GM19023 (cell line): Measurements from ENCODE around the gene NCR3LG1.

Experiments
- ATAC-seq: cut with Tn5 transposase; IDR thresholded peaks from one replicate; pipeline ENCODE4 v1.9.1; 2021; ENCODE audit warnings: mild to moderate bottlenecking, moderate library complexity; ENCODE audit not compliant: unreplicated experiment

NCR3LG1 gene, protein sequence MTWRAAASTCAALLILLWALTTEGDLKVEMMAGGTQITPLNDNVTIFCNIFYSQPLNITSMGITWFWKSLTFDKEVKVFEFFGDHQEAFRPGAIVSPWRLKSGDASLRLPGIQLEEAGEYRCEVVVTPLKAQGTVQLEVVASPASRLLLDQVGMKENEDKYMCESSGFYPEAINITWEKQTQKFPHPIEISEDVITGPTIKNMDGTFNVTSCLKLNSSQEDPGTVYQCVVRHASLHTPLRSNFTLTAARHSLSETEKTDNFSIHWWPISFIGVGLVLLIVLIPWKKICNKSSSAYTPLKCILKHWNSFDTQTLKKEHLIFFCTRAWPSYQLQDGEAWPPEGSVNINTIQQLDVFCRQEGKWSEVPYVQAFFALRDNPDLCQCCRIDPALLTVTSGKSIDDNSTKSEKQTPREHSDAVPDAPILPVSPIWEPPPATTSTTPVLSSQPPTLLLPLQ

DNA sequence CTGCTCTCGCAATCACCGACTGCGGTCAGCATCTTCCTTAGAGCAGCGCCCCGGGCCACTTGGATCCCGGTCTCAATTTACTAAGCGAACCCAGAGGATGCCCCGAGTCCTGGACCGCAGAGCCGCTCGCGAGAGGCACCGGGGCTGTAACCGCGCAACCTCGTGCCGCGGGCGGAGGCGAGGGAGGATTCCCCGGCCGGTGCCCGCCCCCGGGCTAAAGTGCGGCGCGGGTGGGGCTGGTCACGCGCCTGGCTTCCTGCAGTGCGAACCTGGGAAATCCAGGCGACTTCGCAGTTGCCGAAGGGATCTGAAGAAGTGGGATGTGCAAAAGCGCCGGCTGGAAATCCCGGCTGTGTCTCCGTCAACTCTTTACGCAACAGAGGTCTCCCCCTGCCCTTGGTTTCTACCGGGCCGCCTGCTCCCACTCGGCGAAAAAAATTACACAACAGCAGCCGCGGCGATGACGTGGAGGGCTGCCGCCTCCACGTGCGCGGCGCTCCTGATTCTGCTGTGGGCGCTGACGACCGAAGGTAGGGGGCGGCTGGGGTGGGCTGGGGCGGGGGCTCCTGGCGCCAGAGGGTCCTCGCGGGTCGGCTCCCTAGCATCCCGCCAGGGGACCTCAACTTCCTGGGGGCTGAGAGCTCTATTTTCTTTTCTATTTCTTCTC lies at the start of gene NCR3LG1:
TSS of gene NCR3LG1 (plus strand) at position 291 of the 667 bp plus-strand sequence. CDS start at position 461, 170 bp downstream.
- no peak for ATAC-seq

DNA sequence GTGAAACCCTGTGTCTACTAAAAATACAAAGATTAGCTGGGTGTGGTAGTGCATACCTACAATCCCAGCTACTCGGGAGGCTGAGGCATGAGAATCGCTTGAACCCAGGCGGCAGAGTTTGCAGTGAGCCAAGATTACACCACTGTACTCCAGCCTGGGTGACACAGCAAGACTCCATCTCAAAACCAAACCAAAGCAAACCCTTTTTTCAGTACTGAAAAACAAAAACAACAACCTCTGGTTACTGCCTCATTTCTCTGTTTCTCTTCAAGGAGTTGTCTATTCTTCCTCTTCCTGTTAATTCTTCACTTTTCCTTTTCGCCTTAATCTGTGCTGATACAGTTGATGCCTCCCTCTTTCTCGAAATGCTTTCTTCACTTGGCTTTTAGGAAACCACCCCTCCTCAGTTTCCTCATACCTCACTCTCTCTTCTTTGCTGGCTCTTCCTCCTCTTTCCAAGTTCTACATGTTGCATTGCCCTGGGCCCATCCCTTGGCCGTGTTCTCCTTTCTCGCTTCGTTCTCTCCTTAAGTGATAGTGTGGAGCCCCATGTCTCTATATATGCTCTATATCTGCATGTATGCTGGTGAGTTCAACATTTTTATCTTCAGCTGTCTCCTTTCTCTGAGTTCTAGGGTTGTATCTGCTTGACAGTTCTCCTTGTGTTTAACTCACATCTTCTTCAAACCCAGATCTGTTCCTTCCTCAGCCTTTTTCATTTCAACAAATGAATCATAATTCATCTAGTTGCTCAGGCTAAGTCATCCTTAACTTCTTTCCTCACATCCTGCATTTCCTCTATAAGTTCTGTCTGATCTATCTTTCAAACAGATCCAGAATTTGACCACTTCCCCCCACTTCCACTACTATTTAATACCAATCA lies 38.0 kb upstream of the NCR3LG1 start:
- no peak for ATAC-seq

DNA sequence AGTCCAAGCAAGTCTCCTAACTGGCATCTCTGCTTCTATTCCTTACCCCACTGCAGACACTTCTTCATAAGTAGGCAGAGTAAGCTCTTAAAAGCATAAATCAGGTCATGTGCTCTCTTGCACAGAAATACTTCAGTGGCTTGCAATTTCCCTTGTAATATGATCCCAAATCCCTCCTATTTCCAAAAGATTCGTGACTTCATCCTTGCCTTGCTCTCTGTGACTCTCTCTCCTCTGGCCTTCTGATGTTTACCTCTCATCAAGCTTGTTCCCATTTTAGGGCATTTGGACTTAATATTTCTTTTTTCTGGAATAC lies 37.4 kb upstream of the NCR3LG1 start:
- ATAC-seq: no peak

DNA sequence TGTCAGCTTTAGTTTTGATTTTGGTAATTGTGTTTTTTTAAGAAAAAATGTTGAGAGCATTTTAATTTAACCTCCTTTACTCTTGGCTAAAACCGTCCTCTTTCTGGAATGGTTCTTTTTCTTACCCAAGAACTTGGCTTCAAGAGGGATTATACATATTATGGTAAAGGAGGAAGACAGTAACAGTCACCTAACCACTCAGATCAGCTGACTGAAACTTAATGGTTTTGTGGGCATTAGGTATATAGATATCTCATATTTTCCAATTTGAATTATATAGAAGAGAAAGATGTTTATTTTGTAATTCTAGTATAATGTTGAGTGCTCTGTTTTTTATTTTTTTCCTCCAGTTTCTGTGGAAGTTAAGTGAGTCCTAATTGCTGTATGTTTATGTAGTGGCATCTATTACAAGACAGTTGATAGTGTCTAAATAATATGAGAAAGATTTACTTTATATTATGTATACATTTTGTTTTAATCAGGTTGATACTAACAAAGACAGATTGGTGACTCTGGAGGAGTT lies 36.6 kb upstream of the NCR3LG1 start:
- no peak for ATAC-seq

- ATAC-seq: no peak
Observed at GRCh38 chr11:17328871-17329494, 22.6 kb upstream of the NCR3LG1 start.

DNA sequence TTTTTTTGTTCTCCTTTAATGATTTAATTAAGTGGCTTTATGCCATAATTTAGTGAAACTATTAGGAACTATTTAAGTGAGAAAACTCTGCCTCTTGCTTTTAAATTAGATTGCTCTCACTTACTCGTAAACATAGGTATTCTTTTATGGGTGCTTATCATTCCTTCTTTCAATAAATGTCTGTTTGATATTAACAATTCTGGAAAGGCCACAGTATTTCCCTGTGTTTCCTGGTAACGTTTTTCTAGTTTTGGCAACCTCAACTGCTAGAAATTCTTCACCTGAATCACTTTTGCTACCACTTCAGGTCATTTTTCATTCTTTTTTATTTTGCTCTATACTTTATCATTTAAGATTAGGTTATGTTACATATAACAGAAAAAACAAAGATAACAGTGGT lies 19.9 kb upstream of the NCR3LG1 start:
- no peak for ATAC-seq

- ATAC-seq: no peak
Observed at GRCh38 chr11:17333799-17334586, 17.6 kb upstream of the NCR3LG1 start.

- ATAC-seq: no peak
Observed at GRCh38 chr11:17343257-17343656, 8.3 kb upstream of the NCR3LG1 start.

- ATAC-seq: no peak
Observed at GRCh38 chr11:17343907-17344306, 7.7 kb upstream of the NCR3LG1 start.

GRCh38 chr11:17347676-17348075 lies 3.9 kb upstream of the NCR3LG1 start:
- ATAC-seq: no peak

- no peak for ATAC-seq
Observed at GRCh38 chr11:17350455-17351171, 987 bp upstream of the NCR3LG1 start.

GRCh38 chr11:17351172-17351509 lies 459 bp upstream of the NCR3LG1 start:
- ATAC-seq: no peak

DNA sequence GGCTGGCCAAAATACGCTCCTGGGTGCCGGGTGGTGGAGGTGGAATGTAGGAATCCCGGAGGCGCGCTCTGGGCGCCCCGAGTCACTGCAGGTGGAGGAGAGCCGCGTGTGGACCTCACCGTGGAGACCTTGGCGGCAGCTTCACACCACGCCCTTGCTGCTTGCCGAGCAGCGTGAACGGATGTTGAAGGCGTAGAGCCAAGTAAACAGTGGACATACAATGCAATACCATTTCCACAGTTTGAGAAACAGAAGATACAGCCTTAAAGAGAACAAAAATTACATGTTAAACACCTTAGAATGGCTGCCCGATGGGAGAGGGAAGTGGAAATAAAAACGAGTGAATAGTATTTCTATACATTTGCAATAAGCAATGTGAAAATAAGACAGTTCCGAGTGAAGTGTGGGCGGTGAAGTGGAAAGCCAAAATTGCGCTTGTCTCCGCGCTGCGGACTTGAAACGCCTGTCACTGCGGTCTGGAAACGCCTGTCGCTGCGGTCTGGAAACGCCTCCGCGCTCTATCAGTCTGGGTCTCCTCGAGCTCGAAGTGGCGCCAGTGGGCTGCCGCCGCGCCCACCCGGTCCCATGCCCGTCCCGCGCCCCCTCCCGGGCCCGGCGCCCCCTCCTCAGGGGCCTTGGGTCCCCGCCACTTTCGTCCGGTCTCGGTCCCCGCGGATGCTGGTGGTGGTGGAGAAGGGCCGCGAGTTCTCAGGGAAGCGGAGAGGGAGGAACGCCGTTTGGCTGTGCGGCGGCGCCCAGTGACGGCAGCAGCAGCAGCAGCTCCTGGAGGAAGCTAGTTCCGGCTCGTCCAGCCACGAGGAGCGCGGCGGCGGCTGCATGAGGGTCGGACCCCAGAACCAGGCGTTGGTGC lies 1.6 kb downstream of the NCR3LG1 start:
- ATAC-seq: peak; percentile 51

DNA sequence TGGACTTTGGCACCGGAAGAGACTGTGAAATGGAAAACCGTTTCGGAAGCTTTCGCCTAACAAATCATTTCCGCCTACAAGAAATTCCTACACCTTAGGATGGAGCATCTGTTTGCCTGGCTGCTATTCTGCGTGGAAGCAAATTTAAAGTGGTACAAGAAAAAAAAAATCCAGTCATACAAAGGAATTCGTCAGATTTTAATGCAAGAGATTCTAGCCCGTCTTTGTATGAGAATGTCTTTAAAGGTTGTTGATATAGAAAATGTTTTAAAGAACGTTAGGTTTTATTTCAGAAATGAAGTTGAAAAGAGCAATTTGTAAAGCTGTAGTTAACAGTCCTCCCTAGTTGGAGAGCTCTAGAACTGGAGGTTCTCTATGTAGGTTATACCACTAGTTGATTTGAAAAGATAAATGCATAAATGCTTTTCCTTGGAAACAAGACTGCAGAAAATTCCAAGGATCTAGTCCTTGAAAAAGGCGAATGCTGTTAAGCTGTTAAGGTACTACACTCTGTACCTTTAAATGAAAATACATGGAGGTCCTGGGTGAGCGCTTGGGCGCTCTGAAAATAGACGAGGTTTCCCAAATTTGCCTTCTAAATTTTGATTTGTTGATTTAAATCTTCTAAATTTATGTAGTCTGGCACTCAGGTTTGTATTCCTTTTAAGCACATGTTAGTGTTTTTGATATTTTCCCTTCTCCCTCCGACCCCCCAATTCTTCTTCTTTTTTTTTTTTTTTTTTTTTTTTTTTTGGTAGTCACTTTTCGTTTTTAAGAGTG lies 2.4 kb downstream of the NCR3LG1 start:
- no peak for ATAC-seq

GRCh38 chr11:17354601-17354991 lies 3.0 kb downstream of the NCR3LG1 start:
- ATAC-seq: no peak

GRCh38 chr11:17366495-17366894 lies 14.9 kb downstream of the NCR3LG1 start:
- no peak for ATAC-seq

GRCh38 chr11:17368551-17368950 lies 17.0 kb downstream of the NCR3LG1 start:
- no peak for ATAC-seq

- no peak for ATAC-seq
Observed at GRCh38 chr11:17369094-17369493, 17.5 kb downstream of the NCR3LG1 start.
